Measurements from ENCODE around the gene LRRFIP1.

The LRRFIP1 gene

DNA sequence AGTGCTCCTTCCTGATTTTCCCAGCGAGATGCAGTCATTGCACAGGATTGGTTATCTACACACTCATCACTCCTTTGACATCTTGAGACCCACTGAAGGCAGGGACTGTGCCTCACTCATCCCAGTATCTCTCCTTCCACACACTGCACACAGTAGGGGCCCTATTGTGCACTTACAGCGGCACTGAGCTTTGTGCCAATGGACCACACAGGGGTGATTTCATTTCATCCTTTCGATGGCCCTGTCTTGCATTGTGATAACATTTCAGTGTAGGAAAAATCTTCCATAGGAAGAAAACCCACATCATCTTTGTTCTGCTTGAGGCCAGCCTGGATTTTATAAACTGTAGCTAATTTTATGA is 11.0 kb upstream of the LRRFIP1 start:
- TF ChIP-seq, protein P1, sequence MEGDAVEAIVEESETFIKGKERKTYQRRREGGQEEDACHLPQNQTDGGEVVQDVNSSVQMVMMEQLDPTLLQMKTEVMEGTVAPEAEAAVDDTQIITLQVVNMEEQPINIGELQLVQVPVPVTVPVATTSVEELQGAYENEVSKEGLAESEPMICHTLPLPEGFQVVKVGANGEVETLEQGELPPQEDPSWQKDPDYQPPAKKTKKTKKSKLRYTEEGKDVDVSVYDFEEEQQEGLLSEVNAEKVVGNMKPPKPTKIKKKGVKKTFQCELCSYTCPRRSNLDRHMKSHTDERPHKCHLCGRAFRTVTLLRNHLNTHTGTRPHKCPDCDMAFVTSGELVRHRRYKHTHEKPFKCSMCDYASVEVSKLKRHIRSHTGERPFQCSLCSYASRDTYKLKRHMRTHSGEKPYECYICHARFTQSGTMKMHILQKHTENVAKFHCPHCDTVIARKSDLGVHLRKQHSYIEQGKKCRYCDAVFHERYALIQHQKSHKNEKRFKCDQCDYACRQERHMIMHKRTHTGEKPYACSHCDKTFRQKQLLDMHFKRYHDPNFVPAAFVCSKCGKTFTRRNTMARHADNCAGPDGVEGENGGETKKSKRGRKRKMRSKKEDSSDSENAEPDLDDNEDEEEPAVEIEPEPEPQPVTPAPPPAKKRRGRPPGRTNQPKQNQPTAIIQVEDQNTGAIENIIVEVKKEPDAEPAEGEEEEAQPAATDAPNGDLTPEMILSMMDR (IDR thresholded peaks at IDR 0.05; ENCODE audit: control insufficient read depth, insufficient read depth, low read depth, low read length, missing control alignments): no peak
- H3K4me3 ChIP-seq (ENCODE audit: control insufficient read depth, low read depth, low read length): no peak overlapping the region

DNA sequence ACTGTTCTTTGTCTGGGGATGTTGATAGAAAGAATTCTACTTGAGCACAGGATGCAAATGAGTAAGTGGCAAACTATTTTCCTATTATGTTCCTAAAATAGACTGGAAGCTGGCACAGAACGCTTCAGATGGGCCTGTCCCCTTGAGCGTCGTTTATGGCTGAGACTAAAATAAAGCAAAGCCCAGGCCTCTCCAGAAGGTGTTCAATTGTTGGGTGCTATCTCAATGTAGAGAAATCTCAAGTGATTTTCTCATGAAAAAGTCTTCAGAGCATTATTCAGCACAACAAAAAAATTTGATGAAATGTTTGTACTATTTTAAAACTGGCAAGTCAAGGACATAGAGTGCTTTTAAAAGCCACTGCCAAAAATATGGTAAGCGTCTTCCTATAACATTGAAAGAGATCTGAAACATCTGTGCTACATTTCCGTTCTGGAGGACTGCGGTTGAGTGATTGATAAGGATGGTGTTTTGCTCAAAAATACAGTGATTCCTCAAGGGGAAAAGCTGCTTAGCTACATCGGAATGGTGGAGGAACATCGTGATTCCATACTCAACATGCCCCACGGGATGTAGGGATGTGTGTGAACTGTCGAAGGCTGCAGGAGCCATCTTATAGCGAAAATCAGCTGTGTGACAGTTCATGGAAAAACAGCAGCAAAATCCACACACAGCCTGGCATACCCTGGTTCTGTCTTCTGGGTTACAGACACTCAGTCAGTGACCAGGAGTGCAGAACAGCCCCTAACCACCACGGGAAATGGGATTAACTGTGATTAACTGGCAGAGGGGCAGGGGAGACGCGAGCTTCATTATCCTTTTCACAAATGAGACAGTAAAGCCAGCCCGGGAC is 10.4 kb upstream of the LRRFIP1 start:
- peak; percentile 44 for DNase-seq (ENCODE audit: low read depth)
- no peak overlapping the region for H3K4me3 ChIP-seq (ENCODE audit: control insufficient read depth, low read depth, low read length)
- TF ChIP-seq, protein P1 (IDR thresholded peaks at IDR 0.05; ENCODE audit: control insufficient read depth, insufficient read depth, low read depth, low read length, missing control alignments): no peak

More for the DNA sequence above, 11.0 kb upstream of the LRRFIP1 start:
- no peak for DNase-seq (ENCODE audit: low read depth)

DNA sequence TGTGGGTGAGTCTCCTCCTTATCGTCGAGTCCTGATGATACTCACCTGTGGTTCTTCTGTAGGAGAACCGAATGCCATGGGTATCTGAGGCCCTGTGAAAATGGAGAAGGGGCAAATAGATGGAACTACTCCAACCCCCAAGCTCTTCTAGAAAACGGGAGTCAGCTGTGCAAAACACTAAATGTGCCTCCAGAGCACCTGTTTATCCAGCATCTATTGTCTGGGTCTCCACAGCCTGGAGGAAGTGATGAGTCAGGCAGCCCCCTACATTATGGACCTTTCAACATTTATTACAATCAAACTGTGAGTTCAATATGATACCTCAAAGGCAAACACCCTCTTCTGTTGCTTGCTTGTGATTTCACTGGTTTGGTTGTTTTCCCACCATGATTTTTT is 9.8 kb upstream of the LRRFIP1 start:
- TF ChIP-seq, protein P1 (IDR thresholded peaks at IDR 0.05; ENCODE audit: control insufficient read depth, insufficient read depth, low read depth, low read length, missing control alignments): no peak
- no peak for DNase-seq (ENCODE audit: low read depth)
- H3K4me3 ChIP-seq (ENCODE audit: control insufficient read depth, low read depth, low read length): no peak overlapping the region

DNA sequence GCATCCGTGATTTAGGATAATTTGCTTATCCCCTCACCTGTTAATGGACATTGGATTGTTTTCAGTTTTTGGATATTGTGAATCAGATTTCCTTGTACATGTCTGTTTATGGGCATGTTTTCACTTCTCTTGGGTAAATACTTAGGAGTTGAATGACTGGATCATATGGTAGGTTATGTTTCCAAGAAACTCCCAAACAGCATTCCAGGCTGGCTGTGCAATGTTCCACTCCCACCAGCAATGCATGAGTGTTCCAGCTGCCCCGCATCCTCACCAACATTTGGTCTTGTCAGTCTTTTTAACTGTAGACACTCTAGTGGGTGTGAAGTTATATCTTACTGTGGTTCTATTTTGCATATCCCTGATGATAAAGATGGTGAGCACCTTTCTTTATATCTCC is 8.9 kb upstream of the LRRFIP1 start:
- no peak overlapping the region for H3K4me3 ChIP-seq (ENCODE audit: control insufficient read depth, low read depth, low read length)
- TF ChIP-seq, protein P1 (IDR thresholded peaks at IDR 0.05; ENCODE audit: control insufficient read depth, insufficient read depth, low read depth, low read length, missing control alignments): no peak
- no peak for DNase-seq (ENCODE audit: low read depth)

DNA sequence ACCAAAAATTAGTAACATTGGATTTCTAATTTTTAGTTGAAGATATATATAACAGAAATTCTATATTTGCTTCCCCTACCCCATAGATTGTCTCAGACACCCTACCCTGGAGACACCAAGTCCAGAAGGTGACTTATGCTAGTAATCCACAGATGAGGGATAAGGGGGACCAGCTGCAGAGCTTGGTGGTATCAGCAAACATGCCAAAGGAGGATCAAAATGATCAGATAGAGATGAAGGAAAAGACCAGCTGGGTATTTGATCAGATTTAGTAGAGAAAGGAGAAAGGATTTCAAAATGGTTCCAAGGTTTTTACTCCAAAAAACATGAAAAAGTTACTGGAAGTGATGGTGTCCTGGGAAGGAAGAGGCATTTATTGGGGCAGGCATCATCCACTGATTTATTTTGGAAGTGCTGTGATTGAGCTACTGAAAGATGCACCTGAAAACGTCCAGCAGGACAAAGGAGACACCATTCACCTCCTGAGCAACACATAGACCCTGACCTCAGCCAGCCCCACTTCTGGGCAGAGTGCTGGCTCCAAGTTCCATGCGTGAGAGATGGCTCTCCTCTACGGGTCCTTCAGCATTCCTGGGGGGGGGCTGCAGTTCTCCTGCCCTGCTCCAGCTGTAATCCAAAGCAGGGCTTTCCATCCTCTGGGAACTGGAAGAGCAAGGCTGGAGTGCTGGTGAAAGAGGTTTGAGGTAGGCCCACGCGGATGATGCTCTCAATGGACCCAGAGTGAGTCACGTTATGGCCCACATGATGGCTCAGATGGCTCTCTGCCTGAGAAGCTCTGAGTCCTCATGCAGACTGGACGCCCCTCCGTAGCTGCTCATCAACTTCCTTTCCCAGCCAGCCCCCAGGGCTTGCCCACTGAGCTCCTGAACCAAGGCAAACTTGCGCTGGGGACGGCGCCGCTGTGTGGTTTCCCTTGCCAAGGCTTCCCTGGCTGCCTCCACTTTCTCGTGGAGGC is 3.7 kb upstream of the LRRFIP1 start:
- H3K4me3 ChIP-seq (ENCODE audit: control insufficient read depth, low read depth, low read length): no peak overlapping the region
- no peak for DNase-seq (ENCODE audit: low read depth)
- TF ChIP-seq, protein P1 (IDR thresholded peaks at IDR 0.05; ENCODE audit: control insufficient read depth, insufficient read depth, low read depth, low read length, missing control alignments): no peak

DNA sequence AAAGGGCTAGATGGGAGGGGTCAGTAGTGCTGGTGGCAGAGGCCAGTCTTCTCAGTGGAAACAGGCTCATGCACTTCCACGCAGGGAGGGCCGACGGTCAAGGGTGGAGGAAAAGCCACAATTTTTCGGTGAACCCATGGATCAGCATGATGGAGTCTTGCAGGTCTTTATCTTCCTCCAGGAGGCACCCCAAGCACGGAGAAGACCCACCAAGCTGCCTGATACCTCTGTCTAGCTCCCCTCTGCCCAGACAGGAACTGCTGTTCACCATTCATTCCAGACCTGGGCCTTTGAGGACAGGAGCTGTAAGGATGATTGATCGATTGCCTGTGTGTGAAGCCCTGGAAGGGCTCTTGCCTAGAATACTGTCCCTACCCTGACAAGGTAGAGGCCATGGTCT is 2.8 kb upstream of the LRRFIP1 start:
- no peak for DNase-seq (ENCODE audit: low read depth)
- TF ChIP-seq, protein P1 (IDR thresholded peaks at IDR 0.05; ENCODE audit: control insufficient read depth, insufficient read depth, low read depth, low read length, missing control alignments): peak; percentile 3
- H3K4me3 ChIP-seq (ENCODE audit: control insufficient read depth, low read depth, low read length): no peak overlapping the region
